ENCODE results near the gene SOX3.

The SOX3 gene

GRCh38 chrX:140500441-140500840, 4.4 kb downstream of the SOX3 start:
- H3K4me1 ChIP-seq (ENCODE audit: control insufficient read depth, insufficient read depth, low read length, poor library complexity, severe bottlenecking): no peaks in the 10 kb centered on the region
- peaks cover 2% of the 10 kb centered on the region for H3K27me3 ChIP-seq (replicated peaks; ENCODE audit: control insufficient read depth, insufficient read depth, low read length, poor library complexity, severe bottlenecking)
- no peak overlapping the region for H3K4me3 ChIP-seq (ENCODE audit: insufficient read depth, low read depth, low read length, poor library complexity, severe bottlenecking)
- H3K27ac ChIP-seq (ENCODE audit: insufficient read depth, low read length, poor library complexity, severe bottlenecking): no peak overlapping the region
- H3K36me3 ChIP-seq (ENCODE audit: control insufficient read depth, insufficient read depth, low read length): no peaks in the 10 kb centered on the region
- no peak for DNase-seq
- no peaks in the 10 kb centered on the region for H3K9me3 ChIP-seq (ENCODE audit: control insufficient read depth, low read length)

- Histone ChIP-seq H3K36me3 (ENCODE audit: control insufficient read depth, insufficient read depth, low read length) (no peaks in the 10 kb centered on the region), H3K27ac (ENCODE audit: insufficient read depth, low read length, poor library complexity, severe bottlenecking) (no peak overlapping the region), H3K27me3 (replicated peaks; ENCODE audit: control insufficient read depth, insufficient read depth, low read length, poor library complexity, severe bottlenecking) (no peaks in the 10 kb centered on the region), H3K4me1 (ENCODE audit: control insufficient read depth, insufficient read depth, low read length, poor library complexity, severe bottlenecking) (no peaks in the 10 kb centered on the region), H3K4me3 (ENCODE audit: insufficient read depth, low read depth, low read length, poor library complexity, severe bottlenecking) (no peak overlapping the region), H3K9me3 (ENCODE audit: control insufficient read depth, low read length) (no peaks in the 10 kb centered on the region)
- no peak for DNase-seq
Measured at GRCh38 chrX:140495739-140496138, 9.1 kb downstream of the SOX3 start.

- Histone ChIP-seq H3K4me3 (ENCODE audit: insufficient read depth, low read depth, low read length, poor library complexity, severe bottlenecking) (no peak overlapping the region), H3K27me3 (replicated peaks; ENCODE audit: control insufficient read depth, insufficient read depth, low read length, poor library complexity, severe bottlenecking) (no peaks in the 10 kb centered on the region), H3K9me3 (ENCODE audit: control insufficient read depth, low read length) (no peaks in the 10 kb centered on the region), H3K4me1 (ENCODE audit: control insufficient read depth, insufficient read depth, low read length, poor library complexity, severe bottlenecking) (no peaks in the 10 kb centered on the region), H3K27ac (ENCODE audit: insufficient read depth, low read length, poor library complexity, severe bottlenecking) (no peak overlapping the region), H3K36me3 (ENCODE audit: control insufficient read depth, insufficient read depth, low read length) (no peaks in the 10 kb centered on the region)
- no peak for DNase-seq
Measured at GRCh38 chrX:140492066-140492994, 12.5 kb downstream of the SOX3 start.

GRCh38 chrX:140480765-140481164, 24.1 kb downstream of the SOX3 start:
- Histone ChIP-seq H3K4me1 (ENCODE audit: control insufficient read depth, insufficient read depth, low read length, poor library complexity, severe bottlenecking) (no peaks in the 10 kb centered on the region), H3K27me3 (replicated peaks; ENCODE audit: control insufficient read depth, insufficient read depth, low read length, poor library complexity, severe bottlenecking) (no peaks in the 10 kb centered on the region), H3K9me3 (ENCODE audit: control insufficient read depth, low read length) (no peaks in the 10 kb centered on the region), H3K36me3 (ENCODE audit: control insufficient read depth, insufficient read depth, low read length) (no peaks in the 10 kb centered on the region), H3K4me3 (ENCODE audit: insufficient read depth, low read depth, low read length, poor library complexity, severe bottlenecking) (no peak overlapping the region), H3K27ac (ENCODE audit: insufficient read depth, low read length, poor library complexity, severe bottlenecking) (no peak overlapping the region)
- no peak for DNase-seq

- Histone ChIP-seq H3K4me3 (ENCODE audit: insufficient read depth, low read depth, low read length, poor library complexity, severe bottlenecking) (no peak overlapping the region), H3K9me3 (ENCODE audit: control insufficient read depth, low read length) (no peaks in the 10 kb centered on the region), H3K27ac (ENCODE audit: insufficient read depth, low read length, poor library complexity, severe bottlenecking) (no peak overlapping the region), H3K27me3 (replicated peaks; ENCODE audit: control insufficient read depth, insufficient read depth, low read length, poor library complexity, severe bottlenecking) (no peaks in the 10 kb centered on the region), H3K36me3 (ENCODE audit: control insufficient read depth, insufficient read depth, low read length) (no peaks in the 10 kb centered on the region), H3K4me1 (ENCODE audit: control insufficient read depth, insufficient read depth, low read length, poor library complexity, severe bottlenecking) (no peaks in the 10 kb centered on the region)
- no peak for DNase-seq
Measured at GRCh38 chrX:140477987-140478386, 26.9 kb downstream of the SOX3 start.

- Histone ChIP-seq H3K36me3 (ENCODE audit: control insufficient read depth, insufficient read depth, low read length) (no peaks in the 10 kb centered on the region), H3K9me3 (ENCODE audit: control insufficient read depth, low read length) (no peaks in the 10 kb centered on the region), H3K27me3 (replicated peaks; ENCODE audit: control insufficient read depth, insufficient read depth, low read length, poor library complexity, severe bottlenecking) (no peaks in the 10 kb centered on the region), H3K4me1 (ENCODE audit: control insufficient read depth, insufficient read depth, low read length, poor library complexity, severe bottlenecking) (no peaks in the 10 kb centered on the region), H3K4me3 (ENCODE audit: insufficient read depth, low read depth, low read length, poor library complexity, severe bottlenecking) (no peak overlapping the region), H3K27ac (ENCODE audit: insufficient read depth, low read length, poor library complexity, severe bottlenecking) (no peak overlapping the region)
- no peak for DNase-seq
Measured at GRCh38 chrX:140475025-140475424, 29.8 kb downstream of the SOX3 start.

GRCh38 chrX:140467211-140467610, 37.7 kb downstream of the SOX3 start:
- H3K27me3 ChIP-seq (replicated peaks; ENCODE audit: control insufficient read depth, insufficient read depth, low read length, poor library complexity, severe bottlenecking): no peaks in the 10 kb centered on the region
- no peaks in the 10 kb centered on the region for H3K36me3 ChIP-seq (ENCODE audit: control insufficient read depth, insufficient read depth, low read length)
- H3K9me3 ChIP-seq (ENCODE audit: control insufficient read depth, low read length): no peaks in the 10 kb centered on the region
- no peaks in the 10 kb centered on the region for H3K4me1 ChIP-seq (ENCODE audit: control insufficient read depth, insufficient read depth, low read length, poor library complexity, severe bottlenecking)
- H3K27ac ChIP-seq (ENCODE audit: insufficient read depth, low read length, poor library complexity, severe bottlenecking): no peak overlapping the region
- H3K4me3 ChIP-seq (ENCODE audit: insufficient read depth, low read depth, low read length, poor library complexity, severe bottlenecking): no peak overlapping the region
- DNase-seq: no peak
